Testis (tissue), 3 donors: Measurements from ENCODE around the gene FOXK1. TPM values are rescaled to one million over a fixed set of nuclear protein-coding genes. Genes with fewer than 3 reads are reported as not detected.

Source experiments
- DNase-seq: peaks from one replicate; pipeline ENCODE4 v3.0.0-alpha.2; 2019
- H3K27ac ChIP-seq, 2 donors: fragments of 200-600 bp; sonication (generic); one replicate each; pipeline ENCODE4 v1.5.1; 2019
- H3K27me3 ChIP-seq: fragments of 200-600 bp; sonication (generic); one replicate; pipeline ENCODE4 v1.5.1; 2019
- H3K36me3 ChIP-seq: fragments of 200-600 bp; sonication (generic); one replicate; pipeline ENCODE4 v1.5.1; 2017; ENCODE audit warnings: low read depth; ENCODE audit errors: missing control alignments
- H3K4me1 ChIP-seq: fragments of 200-600 bp; sonication (generic); one replicate; pipeline ENCODE4 v1.5.1; 2019
- H3K4me3 ChIP-seq, 2 donors: fragments of 200-600 bp; sonication (generic); one replicate each; pipeline ENCODE4 v1.5.1; 2017 to 2019
- H3K9me3 ChIP-seq: fragments of 200-600 bp; sonication (generic); one replicate; pipeline ENCODE4 v1.5.1; 2017
- CTCF ChIP-seq, 3 experiments: fragments of 450-650 bp in 2 of 3; fragments of 200-600 bp in 1 of 3; sonication (generic) in 1 of 3; IDR thresholded peaks; one replicate each; pipeline ENCODE4 v1.5.1; 2016 to 2019; ENCODE audit warnings: antibody characterized with exemption in 3 of 3, mild to moderate bottlenecking in 2 of 3, moderate library complexity in 1 of 3
- POLR2A ChIP-seq: fragments of 450-650 bp; IDR thresholded peaks from one replicate; pipeline ENCODE4 v1.6.1; 2017; ENCODE audit warnings: antibody characterized with exemption, mild to moderate bottlenecking, moderate library complexity
- WGBS, 2 donors: methylation state at CpG; one replicate each; pipeline ENCODE4 v1.1.5; 2018; 5-methylcytosine and 5-hydroxymethylcytosine counted together
- intact Hi-C: fragments of 100-400 bp; cut with DNase I; formaldehyde crosslinking; loops from one replicate; pipeline ENCODE4 v1.15.1; 2023; ENCODE audit warnings: low total_unique reads
- polyA plus RNA-seq: library from polyadenylated mRNA; stranded (reverse); fragments of 350-450 nt; fragmentation: Illumina TruSeq; extraction: RNeasy Lipid Tissue Mini Kit (QIAGEN cat#74804); gene quantifications from one replicate; pipeline ENCODE4 v1.2.3, GENCODE V29; 2014; ENCODE audit warnings: low read depth, low replicate concordance; ENCODE audit not compliant: insufficient read depth
- total RNA-seq, 2 donors: library from RNA; depleted of rRNA; stranded (reverse); fragments of >200 nt; gene quantifications; one replicate each; pipeline ENCODE4 v1.2.3, GENCODE V29; 2016

Gene FOXK1
- total and polyA plus RNA-seq, 3 donors from 2014 or later: 21.9 to 65.2 (median 56.7) TPM

DNA sequence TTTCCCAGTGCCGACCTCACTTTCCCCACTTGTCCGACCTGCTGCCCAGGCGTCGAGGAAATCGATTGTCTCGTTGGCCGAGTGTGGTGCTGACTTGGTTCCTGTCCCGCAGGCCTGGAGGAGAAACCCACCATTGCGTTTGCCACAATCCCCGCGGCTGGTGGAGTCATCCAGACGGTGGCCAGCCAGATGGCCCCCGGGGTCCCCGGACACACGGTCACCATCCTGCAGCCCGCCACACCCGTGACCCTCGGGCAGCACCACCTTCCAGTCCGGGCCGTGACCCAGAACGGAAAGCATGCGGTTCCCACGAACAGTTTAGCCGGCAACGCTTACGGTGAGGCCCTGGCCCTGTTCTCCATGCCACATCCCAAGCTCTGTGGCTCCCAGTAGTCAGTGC lies 78.9 kb downstream of the FOXK1 start:
- H3K4me1 ChIP-seq: no peaks in the 10 kb centered on the region
- 86 to 95% methylated on average over 26 of the region's 26 CpGs for WGBS, 2 donors
- DNase-seq: no peak
- no peaks in the 10 kb centered on the region for H3K27me3 ChIP-seq
- no peak overlapping the region for H3K4me3 ChIP-seq
- no peaks in the 10 kb centered on the region for H3K36me3 ChIP-seq
- H3K9me3 ChIP-seq: no peaks in the 10 kb centered on the region
- intact Hi-C loops: no loop called here
- no peak overlapping the region for H3K27ac ChIP-seq
- TF ChIP-seq POLR2A: no peak
- no peak for TF ChIP-seq CTCF (IDR thresholded peaks at IDR 0.05)

DNA sequence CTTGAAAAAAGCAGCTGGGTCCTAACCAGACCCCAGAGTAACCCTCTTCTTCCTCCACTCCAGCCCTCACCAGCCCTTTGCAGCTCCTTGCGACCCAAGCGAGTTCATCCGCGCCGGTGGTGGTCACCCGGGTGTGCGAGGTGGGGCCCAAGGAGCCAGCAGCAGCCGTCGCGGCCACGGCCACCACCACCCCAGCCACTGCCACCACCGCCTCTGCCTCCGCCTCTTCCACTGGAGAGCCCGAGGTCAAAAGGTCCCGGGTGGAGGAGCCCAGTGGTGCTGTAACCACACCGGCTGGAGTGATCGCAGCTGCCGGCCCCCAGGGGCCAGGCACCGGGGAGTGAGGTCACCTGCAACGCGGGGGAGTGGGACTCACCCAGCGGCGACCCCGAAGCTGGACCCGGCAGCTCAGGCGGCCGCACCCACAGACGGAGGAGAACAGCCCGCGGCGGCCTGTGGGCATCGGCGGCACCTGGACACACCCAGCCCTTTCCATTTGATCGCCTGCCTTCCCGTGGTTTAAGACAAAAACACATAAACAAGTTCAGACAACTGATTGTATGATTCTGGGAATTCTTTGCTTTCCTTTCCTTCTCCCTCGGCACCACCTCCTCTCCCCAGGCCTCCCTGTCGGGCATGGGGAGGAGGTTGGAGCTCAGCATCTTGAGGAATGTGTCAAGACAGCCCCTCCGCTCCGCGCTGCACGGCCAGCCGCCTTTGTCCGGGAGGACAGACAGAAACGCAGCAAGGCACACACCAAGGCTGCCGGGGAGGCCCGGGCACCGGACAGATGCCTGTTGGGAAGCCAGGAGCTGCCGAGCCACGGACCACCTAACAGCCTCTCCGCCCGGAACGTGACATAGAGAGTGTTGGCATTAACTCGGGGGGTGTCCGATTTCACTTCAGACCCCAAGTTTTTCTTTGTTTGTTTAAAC lies 80.3 kb downstream of the FOXK1 start:
- H3K36me3 ChIP-seq: no peaks in the 10 kb centered on the region
- intact Hi-C loops: no loop called here
- 89 to 92% methylated on average over 41 to 52 of the region's 54 CpGs for WGBS, 2 donors
- H3K9me3 ChIP-seq: no peaks in the 10 kb centered on the region
- no peak overlapping the region for H3K4me3 ChIP-seq
- DNase-seq: no peak
- H3K4me1 ChIP-seq: no peaks in the 10 kb centered on the region
- no peaks in the 10 kb centered on the region for H3K27me3 ChIP-seq
- TF ChIP-seq CTCF (IDR thresholded peaks at IDR 0.05): no peak
- no peak for TF ChIP-seq POLR2A
- no peak overlapping the region for H3K27ac ChIP-seq

- intact Hi-C loops: no loop called here
- Histone ChIP-seq H3K4me3 (no peak overlapping the region), H3K27me3 (no peaks in the 10 kb centered on the region), H3K27ac (no peak overlapping the region), H3K4me1 (no peaks in the 10 kb centered on the region), H3K9me3 (no peaks in the 10 kb centered on the region), H3K36me3 (no peaks in the 10 kb centered on the region)
- 94% methylated on average over 31 to 32 of the region's 32 CpGs for WGBS, 2 donors
- DNase-seq: no peak
- TF ChIP-seq CTCF (IDR thresholded peaks at IDR 0.05) (no peak), POLR2A (no peak)
These were observed 81.1 kb downstream of the FOXK1 start for GRCh38 chr7:4763091-4763793.

DNA sequence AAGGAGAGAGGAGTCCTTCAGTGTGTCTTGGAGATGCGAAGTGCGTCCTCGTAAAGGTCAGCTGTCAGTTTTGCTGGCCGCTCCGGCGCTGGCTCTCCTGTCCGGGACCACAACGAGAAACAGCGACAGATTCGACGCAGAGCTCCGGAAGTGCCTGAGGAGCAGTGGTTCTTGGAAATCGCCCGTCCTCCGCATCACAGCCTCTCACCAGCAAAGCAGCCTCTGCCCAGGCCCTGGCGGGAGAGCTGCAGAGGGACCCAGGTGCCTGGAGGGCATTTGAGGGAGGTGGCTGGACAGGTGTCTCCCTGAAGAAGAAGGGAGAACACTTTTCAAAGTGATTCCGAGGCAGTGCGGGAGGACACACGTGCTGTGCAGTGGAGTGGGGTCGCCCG lies 81.7 kb downstream of the FOXK1 start:
- intact Hi-C loops: no loop called here
- 85 to 98% methylated on average over 6 to 21 of the region's 21 CpGs for WGBS, 2 donors
- Histone ChIP-seq H3K27me3 (no peaks in the 10 kb centered on the region), H3K36me3 (no peaks in the 10 kb centered on the region), H3K4me1 (no peaks in the 10 kb centered on the region), H3K4me3 (no peak overlapping the region), H3K27ac (no peak overlapping the region), H3K9me3 (no peaks in the 10 kb centered on the region)
- DNase-seq: no peak
- no peak for TF ChIP-seq CTCF (IDR thresholded peaks at IDR 0.05)
